Peyer's patch (tissue), 4 donors: ENCODE results near the gene CLDN18. TPM values are rescaled to one million over a fixed set of nuclear protein-coding genes. Genes with fewer than 3 reads are reported as not detected.

ENCODE experiments used
- DNase-seq, 3 donors: peaks; one replicate each; pipeline ENCODE4 v3.0.0-alpha.2; 2017 to 2019
- H3K27ac ChIP-seq, 4 donors: fragments of 200-600 bp; sonication (generic); one replicate each; pipeline ENCODE4 v1.5.1; 2016 to 2019
- H3K27me3 ChIP-seq, 2 donors: fragments of 200-600 bp; sonication (generic); one replicate each; pipeline ENCODE4 v1.5.1; 2019
- H3K36me3 ChIP-seq, 3 donors: fragments of 200-600 bp; sonication (generic); one replicate each; pipeline ENCODE4 v1.5.1; 2016 to 2019
- H3K4me1 ChIP-seq, 4 donors: fragments of 200-600 bp; sonication (generic); one replicate each; pipeline ENCODE4 v1.5.1; 2016 to 2019
- H3K4me3 ChIP-seq, 4 donors: fragments of 200-600 bp; sonication (generic); 1 replicate in 3 of 4; 2 replicates in 1 of 4; pipeline ENCODE4 v1.5.1; 2016 to 2019; ENCODE audit warnings: mild to moderate bottlenecking in 1 of 4
- H3K9me3 ChIP-seq, 4 donors: fragments of 200-600 bp; sonication (generic); one replicate each; pipeline ENCODE4 v1.5.1; 2016 to 2019; ENCODE audit warnings: mild to moderate bottlenecking in 1 of 4
- CTCF ChIP-seq, 6 experiments: fragments of 450-650 bp in 4 of 6; fragments of 200-600 bp in 2 of 6; sonication (generic) in 1 of 6; IDR thresholded peaks; one replicate each; pipeline ENCODE4 v1.5.1; 2017 to 2019; ENCODE audit warnings: antibody characterized with exemption in 6 of 6, mild to moderate bottlenecking in 3 of 6, moderate library complexity in 1 of 6
- POLR2A ChIP-seq, 2 donors: fragments of 450-650 bp; IDR thresholded peaks; one replicate each; pipeline ENCODE4 v1.5.1; 2017; ENCODE audit warnings: antibody characterized with exemption in 2 of 2, mild to moderate bottlenecking in 2 of 2, moderate library complexity in 2 of 2
- total RNA-seq, 4 donors: library from RNA; depleted of rRNA; stranded (reverse); fragments of >200 nt; gene quantifications; one replicate each; pipeline ENCODE4 v1.1.0, GENCODE V29; 2016

CLDN18 gene
- total RNA-seq, 4 donors from 2014 or later = not detected

GRCh38 chr3:138011722-138012121 lies 1.8 kb downstream of the CLDN18 start:
- no peaks in the 10 kb centered on the region for H3K4me1 ChIP-seq

GRCh38 chr3:138012526-138012925 lies 2.6 kb downstream of the CLDN18 start:
- no peak for TF ChIP-seq POLR2A (IDR thresholded peaks at IDR 0.05)
- TF ChIP-seq CTCF (IDR thresholded peaks at IDR 0.05) = no peak
- H3K36me3 ChIP-seq = no peaks in the 10 kb centered on the region
- no peaks in the 10 kb centered on the region for H3K27me3 ChIP-seq
- H3K4me1 ChIP-seq = no peaks in the 10 kb centered on the region
- no peak overlapping the region for H3K27ac ChIP-seq
- H3K4me3 ChIP-seq = no peak overlapping the region
- H3K9me3 ChIP-seq = no peaks in the 10 kb centered on the region
- no peak for DNase-seq

More at GRCh38 chr3:138011722-138012121, 1.8 kb downstream of the CLDN18 start:
- no peak for DNase-seq
- H3K27me3 ChIP-seq = no peaks in the 10 kb centered on the region
- no peaks in the 10 kb centered on the region for H3K36me3 ChIP-seq
- TF ChIP-seq CTCF (IDR thresholded peaks at IDR 0.05) (no peak), POLR2A (IDR thresholded peaks at IDR 0.05) (no peak)
- no peak overlapping the region for H3K4me3 ChIP-seq
- no peaks in the 10 kb centered on the region for H3K9me3 ChIP-seq
- H3K27ac ChIP-seq = no peak overlapping the region

GRCh38 chr3:138016065-138016464 lies 6.1 kb downstream of the CLDN18 start:
- Histone ChIP-seq H3K27me3 (no peaks in the 10 kb centered on the region), H3K4me1 (no peaks in the 10 kb centered on the region), H3K4me3 (no peak overlapping the region), H3K36me3 (no peaks in the 10 kb centered on the region), H3K9me3 (no peaks in the 10 kb centered on the region), H3K27ac (no peak overlapping the region)
- DNase-seq = no peak
- no peak for TF ChIP-seq POLR2A (IDR thresholded peaks at IDR 0.05)
- TF ChIP-seq CTCF (IDR thresholded peaks at IDR 0.05) = no peak

GRCh38 chr3:138019281-138020069 lies 9.5 kb downstream of the CLDN18 start:
- H3K36me3 ChIP-seq = no peaks in the 10 kb centered on the region
- no peaks in the 10 kb centered on the region for H3K27me3 ChIP-seq
- H3K4me3 ChIP-seq = no peak overlapping the region
- no peak overlapping the region for H3K27ac ChIP-seq
- no peaks in the 10 kb centered on the region for H3K4me1 ChIP-seq
- DNase-seq = no peak
- TF ChIP-seq POLR2A (IDR thresholded peaks at IDR 0.05) (no peak), CTCF (IDR thresholded peaks at IDR 0.05) (no peak)
- no peaks in the 10 kb centered on the region for H3K9me3 ChIP-seq

GRCh38 chr3:138023754-138024153 lies 13.8 kb downstream of the CLDN18 start:
- no peak for TF ChIP-seq CTCF (IDR thresholded peaks at IDR 0.05)
- TF ChIP-seq POLR2A (IDR thresholded peaks at IDR 0.05) = no peak
- Histone ChIP-seq H3K4me3 (no peak overlapping the region), H3K36me3 (no peaks in the 10 kb centered on the region), H3K9me3 (no peaks in the 10 kb centered on the region), H3K27ac (no peak overlapping the region), H3K4me1 (no peaks in the 10 kb centered on the region), H3K27me3 (no peaks in the 10 kb centered on the region)
- DNase-seq = no peak
